Mesendoderm (in vitro differentiated cells): ENCODE measurements around the gene MAP1S.

ENCODE experiments used
- DNase-seq: peaks from one replicate; pipeline ENCODE4 v3.0.0; 2013
- H2AK5ac ChIP-seq: 2 replicates; pipeline ENCODE4 v1.6.1; 2013; ENCODE audit warnings: low read length, inconsistent platforms
- H2BK120ac ChIP-seq: 2 replicates; pipeline ENCODE4 v1.6.1; 2013; ENCODE audit warnings: low read depth, mild to moderate bottlenecking, low read length, moderate library complexity, mixed read lengths
- H2BK15ac ChIP-seq: replicated peaks from 2 replicates; pipeline ENCODE4 v1.6.1; 2013; ENCODE audit warnings: low read depth, mild to moderate bottlenecking, moderate library complexity
- H2BK5ac ChIP-seq: 2 replicates; pipeline ENCODE4 v1.6.1; 2013; ENCODE audit warnings: low read length, inconsistent platforms
- H3K18ac ChIP-seq: 2 replicates; pipeline ENCODE4 v1.6.1; 2013; ENCODE audit warnings: mild to moderate bottlenecking, low read length, mixed read lengths
- H3K23ac ChIP-seq: one replicate; pipeline ENCODE4 v1.6.1; 2013; ENCODE audit warnings: low read length
- H3K27ac ChIP-seq: 2 replicates; pipeline ENCODE4 v1.5.1; 2013; ENCODE audit warnings: low read depth, mild to moderate bottlenecking, inconsistent platforms, low read length, moderate library complexity
- H3K27me3 ChIP-seq: 2 replicates; pipeline ENCODE4 v1.6.1; 2013; ENCODE audit warnings: low read length, control low read depth, mild to moderate bottlenecking, inconsistent platforms; ENCODE audit not compliant: insufficient read depth, poor library complexity
- H3K36me3 ChIP-seq: 2 replicates; pipeline ENCODE4 v1.6.1; 2013; ENCODE audit warnings: low read length, inconsistent platforms; ENCODE audit not compliant: control insufficient read depth, insufficient read depth
- H3K4ac ChIP-seq: one replicate; pipeline ENCODE4 v1.6.1; 2013; ENCODE audit warnings: low read depth, mild to moderate bottlenecking, low read length, moderate library complexity
- H3K4me1 ChIP-seq: 2 replicates; pipeline ENCODE4 v1.6.1; 2013; ENCODE audit warnings: low read depth, low read length, inconsistent platforms; ENCODE audit not compliant: control insufficient read depth
- H3K4me2 ChIP-seq: 2 replicates; pipeline ENCODE4 v1.6.1; 2013; ENCODE audit warnings: low read length
- H3K4me3 ChIP-seq: 2 replicates; pipeline ENCODE4 v1.5.1; 2013; ENCODE audit warnings: mild to moderate bottlenecking, low read length
- H3K56ac ChIP-seq: one replicate; pipeline ENCODE4 v1.6.1; 2013; ENCODE audit warnings: low read length
- H3K79me1 ChIP-seq: 2 replicates; pipeline ENCODE4 v1.6.1; 2013; ENCODE audit warnings: low read length, inconsistent platforms
- H3K79me2 ChIP-seq: 2 replicates; pipeline ENCODE4 v1.6.1; 2013; ENCODE audit warnings: mild to moderate bottlenecking, low read length; ENCODE audit not compliant: control insufficient read depth, insufficient read depth
- H3K9ac ChIP-seq: 2 replicates; pipeline ENCODE4 v1.6.1; 2013; ENCODE audit warnings: low read length, inconsistent platforms
- H4K5ac ChIP-seq: one replicate; pipeline ENCODE4 v1.6.1; 2013; ENCODE audit warnings: low read length
- H4K8ac ChIP-seq: one replicate; pipeline ENCODE4 v1.6.1; 2013; ENCODE audit warnings: low read depth, mild to moderate bottlenecking, control low read depth, low read length, moderate library complexity
- WGBS: extraction: QIAGEN DNeasy Blood & Tissue Kit; methylation state at CpG from one replicate; pipeline ENCODE4 v1.1.7; 2013; ENCODE audit warnings: low lambda C conversion rate, missing lambda C conversion rate; ENCODE audit not compliant: insufficient coverage; ENCODE audit errors: extremely low coverage; 5-methylcytosine and 5-hydroxymethylcytosine counted together

MAP1S gene

DNA sequence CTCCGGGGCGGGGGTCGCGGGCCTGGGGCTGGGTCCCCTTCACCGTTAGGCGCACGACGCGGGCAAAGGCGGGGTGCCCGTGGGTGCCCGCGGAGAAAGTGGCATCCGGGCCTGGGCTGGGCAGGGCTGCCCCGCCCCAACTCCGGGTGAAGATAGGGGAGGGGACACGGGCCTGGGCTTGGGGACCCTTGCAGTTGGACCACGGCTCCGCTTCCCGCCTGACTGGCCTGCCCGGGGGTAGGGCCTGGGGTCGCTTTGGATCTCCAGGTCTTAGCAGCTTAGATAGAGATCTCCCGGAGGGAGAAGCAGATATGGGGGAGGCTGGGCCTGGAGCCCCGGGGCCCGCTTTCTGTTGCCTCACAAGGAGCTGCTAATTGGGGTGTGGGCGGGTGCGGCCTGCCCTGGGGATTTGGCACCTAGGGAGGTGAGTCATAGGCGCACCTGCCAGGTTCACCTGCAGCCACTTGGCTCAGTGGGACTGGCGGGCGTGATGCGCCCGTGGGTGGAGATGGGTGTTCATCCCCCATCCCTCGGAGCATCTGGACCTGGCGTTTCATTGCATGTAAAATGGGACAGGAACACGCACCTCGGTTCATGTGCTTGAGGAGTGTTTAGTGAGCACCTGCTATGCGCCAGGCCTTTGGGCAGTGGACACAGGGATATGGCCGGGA lies 585 bp downstream of the MAP1S start:
- Histone ChIP-seq H2BK120ac (no peak overlapping the region), H3K36me3 (peaks cover 3% of the 10 kb centered on the region), H2BK15ac (no peak overlapping the region), H3K56ac (peak overlapping the region; percentile 78), H3K79me2 (peaks cover 24% of the 10 kb centered on the region), H3K9ac (peak overlapping the region; percentile 57), H3K4me1 (peaks cover 4% of the 10 kb centered on the region), H3K4ac (peak overlapping the region; percentile 72), H4K8ac (peak overlapping the region; percentile 94), H2AK5ac (no peak overlapping the region), H3K79me1 (peaks cover 19% of the 10 kb centered on the region), H3K4me3 (peak overlapping the region; percentile 32), H3K27ac (peak overlapping the region; percentile 16), H3K18ac (peak overlapping the region; percentile 97), H2BK5ac (no peak overlapping the region), H3K4me2 (peak overlapping the region; percentile 53), H3K23ac (no peak overlapping the region), H3K27me3 (no peaks in the 10 kb centered on the region), H4K5ac (no peak overlapping the region)
- no peak for DNase-seq
- WGBS, result no CpG with 5 or more reads among the region's 38 CpGs

DNA sequence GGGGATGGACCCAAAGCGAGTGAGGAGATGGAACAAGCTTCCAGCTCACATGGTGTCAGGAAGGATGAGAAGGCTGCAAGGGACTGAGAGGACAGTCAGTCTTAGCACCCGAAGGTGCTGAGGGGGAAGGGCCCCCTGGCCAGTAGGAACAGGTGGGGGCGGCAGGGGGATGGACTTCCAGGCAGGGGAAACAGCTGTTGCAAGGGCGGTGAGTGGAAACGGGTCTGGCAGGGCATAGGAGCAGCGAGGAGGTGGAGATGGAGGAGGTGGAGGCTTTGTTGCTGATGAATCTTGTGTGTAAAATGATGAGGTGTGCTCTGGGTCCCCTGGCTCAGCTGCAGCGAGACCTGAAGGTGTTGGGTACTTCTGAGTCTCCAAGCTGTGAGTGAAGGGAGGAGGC lies 1.2 kb downstream of the MAP1S start:
- Histone ChIP-seq H4K5ac (no peak overlapping the region), H3K4me3 (peak overlapping the region; percentile 32), H2BK120ac (no peak overlapping the region), H2BK5ac (no peak overlapping the region), H2AK5ac (no peak overlapping the region), H3K27ac (no peak overlapping the region), H4K8ac (no peak overlapping the region), H3K18ac (no peak overlapping the region), H3K36me3 (peaks cover 7% of the 10 kb centered on the region), H3K56ac (peak overlapping the region; percentile 78), H3K23ac (no peak overlapping the region), H3K9ac (peak overlapping the region; percentile 57), H3K4ac (no peak overlapping the region), H3K27me3 (no peaks in the 10 kb centered on the region), H2BK15ac (no peak overlapping the region), H3K79me2 (peaks cover 24% of the 10 kb centered on the region), H3K4me2 (peak overlapping the region; percentile 53), H3K79me1 (peaks cover 19% of the 10 kb centered on the region), H3K4me1 (peaks cover 4% of the 10 kb centered on the region)
- no CpG with 5 or more reads among the region's 7 CpGs for WGBS
- no peak for DNase-seq

DNA sequence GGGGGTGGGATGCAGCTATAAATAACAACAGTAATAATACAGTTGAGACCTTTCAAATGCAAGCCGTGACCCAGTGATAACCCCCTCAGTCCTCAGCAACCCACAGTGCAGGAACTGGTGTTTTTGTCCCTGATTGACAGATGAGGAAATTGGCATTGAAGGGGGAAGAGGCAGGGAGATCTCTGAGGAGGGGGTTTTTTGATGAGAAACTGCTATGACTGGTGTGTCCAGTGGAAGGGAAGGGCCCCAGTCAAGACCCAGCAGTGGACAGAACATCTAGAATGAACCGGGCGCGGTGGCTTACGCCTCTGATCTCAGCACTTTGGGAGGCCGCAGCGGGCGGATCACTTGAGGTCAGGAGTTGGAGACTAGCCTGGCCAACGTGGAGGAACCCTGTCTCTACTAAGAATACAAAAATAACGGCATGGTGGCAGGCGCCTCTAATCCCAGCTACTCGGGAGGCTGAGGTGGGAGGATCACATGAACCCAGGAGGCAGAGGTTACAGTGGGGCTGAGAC lies 1.9 kb downstream of the MAP1S start:
- Histone ChIP-seq H3K27me3 (no peaks in the 10 kb centered on the region), H3K4me2 (no peak overlapping the region), H3K56ac (no peak overlapping the region), H3K9ac (no peak overlapping the region), H2BK5ac (no peak overlapping the region), H3K18ac (no peak overlapping the region), H3K23ac (no peak overlapping the region), H2BK15ac (no peak overlapping the region), H3K4ac (no peak overlapping the region), H4K5ac (no peak overlapping the region), H3K79me2 (peaks cover 24% of the 10 kb centered on the region), H3K79me1 (peaks cover 19% of the 10 kb centered on the region), H2AK5ac (no peak overlapping the region), H3K36me3 (peaks cover 7% of the 10 kb centered on the region), H4K8ac (no peak overlapping the region), H2BK120ac (no peak overlapping the region), H3K4me1 (peaks cover 4% of the 10 kb centered on the region), H3K4me3 (no peak overlapping the region), H3K27ac (no peak overlapping the region)
- DNase-seq, result no peak
- no CpG with 5 or more reads among the region's 12 CpGs for WGBS

DNA sequence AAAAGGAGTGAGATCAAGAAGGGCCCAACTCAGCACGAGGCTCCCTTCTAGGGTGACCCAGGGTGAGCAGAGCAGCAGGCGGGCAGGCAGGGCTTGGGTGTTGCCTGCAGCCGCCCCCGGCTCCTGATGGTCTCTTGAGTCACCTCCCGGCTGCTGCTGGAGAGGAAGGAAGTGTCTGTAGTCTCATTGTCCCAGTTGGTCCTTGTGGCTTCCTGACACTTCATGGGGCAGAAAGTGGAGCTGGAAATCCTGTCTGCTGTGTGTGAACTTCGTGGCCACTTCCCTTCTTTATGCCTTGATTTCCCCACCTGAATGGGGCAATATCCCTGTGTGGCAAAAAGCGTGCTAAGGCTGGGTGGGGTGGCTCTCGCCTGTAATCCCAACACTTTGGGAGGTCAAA lies 2.5 kb downstream of the MAP1S start:
- no peak overlapping the region for H3K4me3 ChIP-seq
- H3K4ac ChIP-seq, result no peak overlapping the region
- H3K27me3 ChIP-seq, result no peaks in the 10 kb centered on the region
- no peak overlapping the region for H3K27ac ChIP-seq
- H3K79me2 ChIP-seq, result peaks cover 24% of the 10 kb centered on the region
- H3K56ac ChIP-seq, result no peak overlapping the region
- H3K4me2 ChIP-seq, result no peak overlapping the region
- H2BK5ac ChIP-seq, result no peak overlapping the region
- peaks cover 19% of the 10 kb centered on the region for H3K79me1 ChIP-seq
- no peak overlapping the region for H4K5ac ChIP-seq
- no peak overlapping the region for H3K23ac ChIP-seq
- no peak overlapping the region for H3K18ac ChIP-seq
- no CpG with 5 or more reads among the region's 8 CpGs for WGBS
- H2BK15ac ChIP-seq, result no peak overlapping the region
- H2BK120ac ChIP-seq, result no peak overlapping the region
- H3K36me3 ChIP-seq, result peaks cover 7% of the 10 kb centered on the region
- DNase-seq, result no peak
- no peak overlapping the region for H4K8ac ChIP-seq
- H3K9ac ChIP-seq, result no peak overlapping the region
- H3K4me1 ChIP-seq, result peaks cover 4% of the 10 kb centered on the region
- H2AK5ac ChIP-seq, result no peak overlapping the region

DNA sequence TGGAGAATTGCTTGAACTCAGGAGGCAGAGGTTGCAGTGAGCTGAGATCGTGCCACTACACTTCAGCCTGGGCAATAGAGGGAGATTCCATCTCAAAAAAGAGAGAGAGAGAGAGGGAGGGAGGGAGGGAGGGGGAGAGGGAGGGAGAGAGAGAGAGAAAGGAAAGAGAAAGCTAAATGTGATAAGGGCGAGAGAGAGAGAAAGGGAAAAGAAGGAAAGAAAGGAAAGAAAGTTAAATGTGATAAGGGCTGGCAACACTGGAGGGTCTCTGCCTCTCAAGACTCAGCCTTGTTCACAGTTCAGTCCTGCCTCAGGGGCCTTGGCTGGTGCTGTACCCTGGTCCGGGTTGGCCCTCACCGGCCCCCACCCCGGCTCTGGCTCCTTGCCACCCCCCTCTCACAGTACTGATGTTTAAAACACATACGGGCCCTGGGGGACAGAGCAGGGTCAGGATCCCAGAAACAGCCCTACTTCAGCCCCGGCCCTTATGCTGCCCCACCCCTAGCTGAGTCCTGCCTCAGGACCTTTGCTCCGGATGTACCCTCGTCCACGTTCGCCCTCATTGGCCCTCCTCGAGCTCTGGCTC lies 3.5 kb downstream of the MAP1S start:
- 88% methylated on average over 1 of the region's 12 CpGs for WGBS
- H3K36me3 ChIP-seq, result peaks cover 7% of the 10 kb centered on the region

More for the DNA sequence above, 3.5 kb downstream of the MAP1S start:
- no peak overlapping the region for H4K8ac ChIP-seq
- no peak for DNase-seq
- no peak overlapping the region for H2AK5ac ChIP-seq
- no peak overlapping the region for H3K9ac ChIP-seq
- peaks cover 19% of the 10 kb centered on the region for H3K79me1 ChIP-seq
- peaks cover 4% of the 10 kb centered on the region for H3K4me1 ChIP-seq
- H2BK5ac ChIP-seq, result no peak overlapping the region
- no peak overlapping the region for H4K5ac ChIP-seq
- no peak overlapping the region for H3K4me2 ChIP-seq
- no peak overlapping the region for H2BK120ac ChIP-seq
- no peak overlapping the region for H3K4me3 ChIP-seq
- H3K27me3 ChIP-seq, result no peaks in the 10 kb centered on the region
- no peak overlapping the region for H3K4ac ChIP-seq
- peaks cover 24% of the 10 kb centered on the region for H3K79me2 ChIP-seq
- no peak overlapping the region for H3K27ac ChIP-seq
- no peak overlapping the region for H3K56ac ChIP-seq
- no peak overlapping the region for H3K23ac ChIP-seq
- no peak overlapping the region for H3K18ac ChIP-seq
- no peak overlapping the region for H2BK15ac ChIP-seq
